GM12801 (cell line): ENCODE data around the gene THSD4.

Source experiments
- TF ChIP-seq, protein P1 (sequence below): IDR thresholded peaks from one replicate; pipeline ENCODE4 v1.5.1; 2011; ENCODE audit warnings: control low read depth; ENCODE audit not compliant: insufficient read length; ENCODE audit errors: extremely low read depth

THSD4 gene

DNA sequence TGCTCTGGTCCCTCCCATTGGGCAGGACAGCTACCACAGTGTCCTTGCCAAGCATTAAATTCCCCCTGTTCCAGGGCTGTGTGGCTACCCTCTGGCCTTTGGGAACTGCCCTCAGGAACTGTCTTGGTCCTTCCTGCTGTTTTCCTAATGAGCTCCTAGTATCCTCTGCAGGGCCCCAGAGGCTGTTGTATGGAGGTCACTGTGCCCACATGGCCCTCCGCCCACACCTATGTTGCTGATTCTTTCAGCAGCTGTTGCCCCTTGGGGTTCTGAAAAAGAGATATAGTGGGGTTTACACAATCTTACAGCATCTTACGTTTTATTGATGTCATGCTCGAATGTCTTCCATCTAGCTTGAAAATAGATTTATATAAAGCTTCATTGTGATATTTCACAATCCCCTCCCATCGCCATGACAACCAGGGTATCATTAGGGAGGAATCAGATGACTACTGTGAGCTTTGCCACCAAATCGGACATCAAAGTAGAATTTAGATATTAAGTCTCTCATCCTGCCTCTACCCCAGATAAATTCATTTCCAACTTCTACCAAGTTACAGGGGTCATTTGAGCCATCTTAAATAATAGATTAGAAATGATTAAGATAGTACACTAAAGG lies 598.0 kb downstream of the THSD4 start:
- TF ChIP-seq, protein P1, sequence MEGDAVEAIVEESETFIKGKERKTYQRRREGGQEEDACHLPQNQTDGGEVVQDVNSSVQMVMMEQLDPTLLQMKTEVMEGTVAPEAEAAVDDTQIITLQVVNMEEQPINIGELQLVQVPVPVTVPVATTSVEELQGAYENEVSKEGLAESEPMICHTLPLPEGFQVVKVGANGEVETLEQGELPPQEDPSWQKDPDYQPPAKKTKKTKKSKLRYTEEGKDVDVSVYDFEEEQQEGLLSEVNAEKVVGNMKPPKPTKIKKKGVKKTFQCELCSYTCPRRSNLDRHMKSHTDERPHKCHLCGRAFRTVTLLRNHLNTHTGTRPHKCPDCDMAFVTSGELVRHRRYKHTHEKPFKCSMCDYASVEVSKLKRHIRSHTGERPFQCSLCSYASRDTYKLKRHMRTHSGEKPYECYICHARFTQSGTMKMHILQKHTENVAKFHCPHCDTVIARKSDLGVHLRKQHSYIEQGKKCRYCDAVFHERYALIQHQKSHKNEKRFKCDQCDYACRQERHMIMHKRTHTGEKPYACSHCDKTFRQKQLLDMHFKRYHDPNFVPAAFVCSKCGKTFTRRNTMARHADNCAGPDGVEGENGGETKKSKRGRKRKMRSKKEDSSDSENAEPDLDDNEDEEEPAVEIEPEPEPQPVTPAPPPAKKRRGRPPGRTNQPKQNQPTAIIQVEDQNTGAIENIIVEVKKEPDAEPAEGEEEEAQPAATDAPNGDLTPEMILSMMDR, result no peak

DNA sequence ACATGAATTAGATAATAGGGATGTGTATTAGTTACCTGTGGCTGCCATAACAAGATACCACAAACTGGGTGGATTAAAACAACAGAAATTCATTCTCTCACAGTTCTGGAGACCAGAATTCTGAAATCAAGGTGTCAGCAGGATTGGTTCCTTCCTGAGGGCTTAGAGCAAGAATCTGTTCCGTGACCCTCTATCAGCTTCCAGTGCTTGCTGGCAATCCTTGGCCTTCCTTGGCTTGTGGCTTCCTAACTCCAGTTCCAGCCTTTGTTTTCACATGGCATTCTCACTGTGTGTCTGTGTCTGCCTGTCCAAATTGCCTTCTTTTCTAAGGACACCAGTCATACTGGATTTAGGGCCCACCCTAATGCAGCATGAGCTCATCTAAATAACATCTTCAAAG lies 600.6 kb downstream of the THSD4 start:
- TF ChIP-seq, protein P1, result no peak

DNA sequence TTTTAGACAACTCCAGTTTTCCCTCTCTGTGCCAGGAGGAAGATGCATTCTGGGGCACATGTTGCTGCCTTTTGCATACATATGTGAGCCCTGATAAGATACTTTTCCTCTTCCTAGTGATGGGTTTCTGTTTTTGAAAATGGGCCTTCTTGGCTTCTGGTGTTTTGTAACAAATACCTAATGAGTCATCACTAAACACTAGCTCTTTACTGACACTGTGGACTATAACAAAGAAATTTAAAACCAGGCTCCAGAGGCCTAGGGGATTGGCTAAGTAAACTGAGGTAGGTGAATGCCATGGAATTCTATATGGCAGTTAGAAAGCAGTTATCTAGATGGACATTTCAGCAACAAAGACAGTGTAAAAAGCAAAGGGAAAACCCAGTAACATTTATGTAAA lies 601.7 kb downstream of the THSD4 start:
- TF ChIP-seq, protein P1, result no peak

DNA sequence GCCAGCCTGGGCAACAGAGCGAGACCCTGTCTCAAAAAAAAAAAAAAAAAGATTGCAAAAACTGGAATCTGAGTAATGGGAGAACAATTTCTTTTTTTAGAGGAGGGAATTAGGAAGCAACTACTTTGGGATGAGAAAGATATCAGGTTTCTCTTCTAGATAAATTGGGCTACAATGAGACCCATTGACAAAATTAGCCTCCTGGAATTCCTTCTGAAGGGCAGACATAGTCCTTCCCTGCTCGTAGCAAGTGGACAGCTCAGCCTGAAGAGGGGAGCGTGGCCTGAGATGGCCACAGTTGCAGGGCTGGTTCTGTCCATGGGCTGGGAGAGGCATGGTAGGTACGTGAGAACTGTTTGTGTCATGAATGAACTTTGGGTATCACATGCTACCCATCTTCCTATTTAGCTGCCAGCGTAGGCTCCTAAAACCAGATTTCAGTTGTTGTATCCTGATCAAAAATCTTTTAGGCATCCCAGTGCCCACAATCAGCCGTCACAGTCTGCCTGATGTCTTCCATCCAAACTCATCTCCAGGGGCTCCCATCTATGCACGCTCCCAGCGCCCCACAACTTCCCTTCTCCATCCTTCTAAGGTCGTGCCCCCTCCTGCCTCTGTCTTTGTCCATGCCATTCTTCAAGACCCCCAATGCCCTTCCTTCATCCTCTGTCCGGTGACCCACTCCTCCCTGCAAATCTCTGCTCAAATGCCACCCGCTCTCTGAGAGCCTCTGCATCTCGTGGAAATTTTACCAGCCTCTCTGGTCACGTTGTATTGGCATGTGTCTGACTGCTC lies 603.0 kb downstream of the THSD4 start:
- TF ChIP-seq, protein P1, result no peak

DNA sequence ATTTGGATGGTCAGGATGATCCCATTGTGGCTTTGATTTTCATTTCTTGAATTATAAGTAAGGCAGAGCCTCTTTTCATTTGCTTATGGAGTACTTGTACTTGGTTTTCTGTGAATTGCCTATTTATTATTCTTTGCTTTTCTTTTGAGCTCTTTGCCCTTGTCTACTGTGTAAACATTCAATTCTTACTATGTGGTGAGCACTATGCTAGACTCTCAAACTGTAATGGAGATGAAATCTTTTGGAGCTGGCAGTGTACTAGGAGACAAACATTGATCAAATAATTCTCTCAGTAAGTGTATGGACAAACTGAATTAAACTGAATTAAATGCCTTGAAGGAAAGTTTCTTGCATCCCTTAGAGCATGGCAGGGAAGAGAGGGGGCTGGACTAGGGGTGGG lies 608.1 kb downstream of the THSD4 start:
- TF ChIP-seq, protein P1, result no peak

DNA sequence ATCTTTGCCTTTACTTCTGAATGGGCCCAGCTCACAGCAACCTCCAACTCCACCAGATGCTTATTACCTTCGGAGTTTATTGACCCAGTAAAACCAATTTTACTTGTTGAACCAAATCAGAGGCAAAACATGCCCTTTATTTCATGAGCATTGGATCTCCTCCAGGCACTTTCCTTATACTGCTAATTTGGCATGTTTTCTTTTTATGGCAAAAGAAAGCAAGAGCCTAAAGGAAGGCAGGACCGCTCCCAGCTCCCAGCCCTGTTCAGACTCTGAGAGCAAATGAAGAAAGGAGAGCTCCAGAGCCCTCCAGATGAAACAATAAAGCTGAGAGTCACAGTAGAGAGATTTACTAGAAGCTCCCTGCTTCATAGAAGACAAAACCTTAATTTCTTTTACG lies 613.6 kb downstream of the THSD4 start:
- TF ChIP-seq, protein P1, result no peak

DNA sequence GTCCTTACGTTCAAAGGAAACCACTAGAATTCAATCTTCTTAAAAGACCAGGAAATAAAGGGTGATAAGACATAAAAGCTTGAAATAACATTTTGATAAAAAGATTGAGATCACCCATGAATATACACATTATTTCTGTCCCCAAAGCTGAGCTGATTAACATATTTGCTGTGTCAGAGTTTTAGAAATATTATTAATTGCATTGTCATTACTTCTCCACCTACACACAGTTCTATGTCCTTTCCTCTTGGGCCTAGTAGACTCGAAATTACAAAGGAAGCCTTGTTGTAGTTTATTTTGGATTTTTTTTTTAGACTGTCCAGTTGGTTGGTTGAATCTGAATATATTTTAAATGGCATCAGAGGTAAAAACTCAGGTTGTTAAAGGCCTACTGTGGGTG lies 614.0 kb downstream of the THSD4 start:
- TF ChIP-seq, protein P1, result no peak
